ENCODE results near the gene NDUFA13.

GRCh38 chr19:19530423-19530804, 14.4 kb downstream of the NDUFA13 start:
- TF ChIP-seq ZNF423 (tag by site-specific recombination; IDR thresholded peaks at IDR 0.05) (no peak), ZEB2 (tag by site-specific recombination; IDR thresholded peaks at IDR 0.05) (no peak), CTCF (tag by site-specific recombination; IDR thresholded peaks at IDR 0.05) (no peak), ZBTB6 (tag by site-specific recombination; IDR thresholded peaks at IDR 0.05) (no peak)
